IMR-90 (cell line): ENCODE data around the gene ADGRG7. TPM values are rescaled to one million over a fixed set of nuclear protein-coding genes. Genes with fewer than 3 reads are reported as not detected.

Experiments used
- ATAC-seq: fragments of 200-7000 bp; cut with Tn5 transposase; 2 replicates; pipeline ENCODE4 v1.9.1; 2020; ENCODE audit warnings: low read depth, mild to moderate bottlenecking, moderate library complexity
- BruUV-seq: library from RNA; stranded (reverse); fragments of 400-500 nt; replicated peaks from 2 replicates; lab custom pipeline; 2021; lab: Mats Ljungman, UMichigan
- CTCF ChIA-PET: fragments of 300-600 bp; formaldehyde crosslinking; extraction: SDS; loops from one replicate; lab custom pipeline; 2021; ENCODE audit warnings: antibody characterized with exemption; lab: Yijun Ruan, JAX
- POLR2A ChIA-PET: fragments of 300-600 bp; sonication (Branson Sonifier 250); formaldehyde crosslinking; loops from one replicate; lab custom pipeline; 2022; ENCODE audit warnings: antibody characterized with exemption; ENCODE audit not compliant: unreplicated experiment; lab: Charles Lee
- DNase-seq: peaks from one replicate; pipeline ENCODE4 v3.0.0; 2013
- H2AFZ ChIP-seq: replicated peaks from 2 replicates; pipeline ENCODE3; 2013; ENCODE audit warnings: low read length, mild to moderate bottlenecking; ENCODE audit not compliant: poor library complexity
- H2AK5ac ChIP-seq: 2 replicates; pipeline ENCODE4 v1.6.1; 2013; ENCODE audit warnings: low read depth, low read length, inconsistent platforms
- H2AK9ac ChIP-seq: replicated peaks from 2 replicates; pipeline ENCODE3; 2013; ENCODE audit warnings: mild to moderate bottlenecking, low read depth, low read length, moderate library complexity; ENCODE audit not compliant: poor library complexity
- H2BK120ac ChIP-seq: 2 replicates; pipeline ENCODE4 v1.6.1; 2013; ENCODE audit warnings: low read depth, low read length, inconsistent platforms
- H2BK15ac ChIP-seq: 3 replicates; pipeline ENCODE4 v1.6.1; 2013; ENCODE audit warnings: low read depth, low read length, inconsistent platforms
- H2BK20ac ChIP-seq: 2 replicates; pipeline ENCODE4 v1.6.1; 2013; ENCODE audit warnings: low read depth, mild to moderate bottlenecking, inconsistent platforms, low read length, moderate library complexity
- H2BK5ac ChIP-seq: 2 replicates; pipeline ENCODE4 v1.6.1; 2013; ENCODE audit warnings: mild to moderate bottlenecking, low read depth, low read length, inconsistent platforms; ENCODE audit not compliant: poor library complexity, severe bottlenecking
- H3K14ac ChIP-seq: replicated peaks from 2 replicates; pipeline ENCODE4 v1.6.1; 2013; ENCODE audit warnings: low read depth, low read length, inconsistent platforms
- H3K18ac ChIP-seq: 2 replicates; pipeline ENCODE4 v1.6.1; 2013; ENCODE audit warnings: low read depth, low read length, control low read depth
- H3K23ac ChIP-seq: 2 replicates; pipeline ENCODE4 v1.6.1; 2013; ENCODE audit warnings: low read depth, low read length, inconsistent platforms
- H3K27ac ChIP-seq: 2 replicates; pipeline ENCODE4 v1.5.1; 2013; ENCODE audit warnings: mild to moderate bottlenecking, control low read depth, low read length; ENCODE audit not compliant: insufficient read depth
- H3K27me3 ChIP-seq: 2 replicates; pipeline ENCODE4 v1.6.1; 2013; ENCODE audit warnings: low read length; ENCODE audit not compliant: control insufficient read depth, insufficient read depth
- H3K36me3 ChIP-seq: 2 replicates; pipeline ENCODE4 v1.6.1; 2013; ENCODE audit warnings: low read length, mixed read lengths; ENCODE audit not compliant: control insufficient read depth, insufficient read depth
- H3K4ac ChIP-seq: 2 replicates; pipeline ENCODE4 v1.6.1; 2013; ENCODE audit warnings: low read depth, low read length, inconsistent platforms
- H3K4me1 ChIP-seq: 2 replicates; pipeline ENCODE4 v1.6.1; 2013; ENCODE audit warnings: low read length, mixed read lengths; ENCODE audit not compliant: control insufficient read depth, insufficient read depth
- H3K4me2 ChIP-seq: 2 replicates; pipeline ENCODE4 v1.6.1; 2013; ENCODE audit warnings: low read depth, mild to moderate bottlenecking, control low read depth, low read length, moderate library complexity
- H3K4me3 ChIP-seq: 2 replicates; pipeline ENCODE4 v1.5.1; 2013; ENCODE audit warnings: low read depth, mild to moderate bottlenecking, control low read depth, low read length, moderate library complexity; ENCODE audit not compliant: insufficient read depth
- H3K56ac ChIP-seq: 2 replicates; pipeline ENCODE4 v1.6.1; 2013; ENCODE audit warnings: low read length, inconsistent platforms; ENCODE audit not compliant: insufficient read depth; ENCODE audit errors: extremely low read depth
- H3K79me1 ChIP-seq, 2 experiments: 2 replicates each; pipeline ENCODE4 v1.6.1; 2013; ENCODE audit warnings: low read length in 2 of 2, inconsistent platforms in 1 of 2, low read depth in 1 of 2
- H3K9ac ChIP-seq: 2 replicates; pipeline ENCODE4 v1.6.1; 2013; ENCODE audit warnings: low read depth, low read length, control low read depth
- H3K9me1 ChIP-seq: 2 replicates; pipeline ENCODE4 v1.6.1; 2013; ENCODE audit warnings: low read length, inconsistent platforms; ENCODE audit not compliant: insufficient read depth
- H3K9me3 ChIP-seq: 2 replicates; pipeline ENCODE4 v1.6.1; 2013; ENCODE audit warnings: low read length; ENCODE audit not compliant: control insufficient read depth, insufficient read depth
- H4K20me1 ChIP-seq: 2 replicates; pipeline ENCODE4 v1.6.1; 2013; ENCODE audit warnings: low read length, inconsistent platforms; ENCODE audit not compliant: insufficient read depth
- H4K5ac ChIP-seq: 2 replicates; pipeline ENCODE4 v1.6.1; 2013; ENCODE audit warnings: mild to moderate bottlenecking, low read depth, low read length, control low read depth
- H4K8ac ChIP-seq, 2 experiments: 2 replicates each; pipeline ENCODE4 v1.6.1; 2013; ENCODE audit warnings: low read depth in 2 of 2, low read length in 2 of 2, control low read depth in 1 of 2, inconsistent platforms in 1 of 2
- H4K91ac ChIP-seq: 2 replicates; pipeline ENCODE4 v1.6.1; 2013; ENCODE audit warnings: low read depth, low read length, inconsistent platforms; ENCODE audit not compliant: insufficient read depth
- MAZ ChIP-seq: IDR thresholded peaks from 2 replicates; pipeline ENCODE4 v1.6.1; 2012; ENCODE audit warnings: low read depth, mild to moderate bottlenecking, low read length, improper control_type of control experiment, moderate library complexity, borderline replicate concordance
- MXI1 ChIP-seq: IDR thresholded peaks from 2 replicates; pipeline ENCODE4 v1.6.1; 2012; ENCODE audit warnings: low read depth, mild to moderate bottlenecking, low read length, moderate library complexity, borderline replicate concordance
- NFE2L2 ChIP-seq: fragments of 150-350 bp; IDR thresholded peaks from 2 replicates; pipeline ENCODE4 v1.6.1; 2016; ENCODE audit warnings: low read depth, mild to moderate bottlenecking, low read length
- POLR2A ChIP-seq: IDR thresholded peaks from 2 replicates; pipeline ENCODE4 v1.6.1; 2012; ENCODE audit warnings: mild to moderate bottlenecking, low read depth, low read length
- RFX5 ChIP-seq: IDR thresholded peaks from 2 replicates; pipeline ENCODE4 v1.8.0; 2012; ENCODE audit warnings: low read depth, mild to moderate bottlenecking, low read length, moderate library complexity
- WGBS, 2 experiments: methylation state at CpG; one replicate each; pipeline versions ENCODE4 v1.1.5 to v1.1.7; 2013; ENCODE audit warnings: missing lambda C conversion rate in 2 of 2; ENCODE audit not compliant: insufficient read length in 1 of 2; ENCODE audit errors: extremely low coverage in 2 of 2; 5-methylcytosine and 5-hydroxymethylcytosine counted together
- dilution Hi-C: fragments of 300-500 bp; cut with HindIII; formaldehyde crosslinking; loops from one replicate; pipeline ENCODE4 v1.14.3; 2018; ENCODE audit warnings: low sequenced_read_pairs; ENCODE audit not compliant: unreplicated experiment
- in situ Hi-C: fragments of 300-500 bp; cut with MboI; formaldehyde crosslinking; loops from 3 replicates; pipeline ENCODE4 v1.14.3; 2019; ENCODE audit warnings: low sequenced_read_pairs, inconsistent platforms, mixed read lengths
- intact Hi-C: fragments of 100-400 bp; cut with micrococcal nuclease; formaldehyde crosslinking; loops from 2 replicates; pipeline ENCODE4 v1.10.0; 2022
- polyA plus RNA-seq, 3 experiments: library from polyadenylated mRNA; depleted of rRNA; stranded (reverse); fragments of >200 nt; gene quantifications; 2 replicates each; pipeline ENCODE4 v1.2.3, GENCODE V29; 2012; ENCODE audit warnings: low replicate concordance in 1 of 3
- total RNA-seq: library from RNA; depleted of rRNA; stranded (reverse); fragments of >200 nt; gene quantifications from 2 replicates; pipeline ENCODE4 v1.2.3, GENCODE V29; 2012
- TF ChIP-seq, protein P1 (sequence below): fragments of 150-350 bp; IDR thresholded peaks from 2 replicates; pipeline ENCODE4 v1.6.1; 2016; ENCODE audit warnings: low read depth, mild to moderate bottlenecking, low read length, moderate library complexity, borderline replicate concordance

Gene ADGRG7
- total and polyA plus RNA-seq, 2 of the 4 experiments (the other 2 are of a cell fraction) = not detected

DNA sequence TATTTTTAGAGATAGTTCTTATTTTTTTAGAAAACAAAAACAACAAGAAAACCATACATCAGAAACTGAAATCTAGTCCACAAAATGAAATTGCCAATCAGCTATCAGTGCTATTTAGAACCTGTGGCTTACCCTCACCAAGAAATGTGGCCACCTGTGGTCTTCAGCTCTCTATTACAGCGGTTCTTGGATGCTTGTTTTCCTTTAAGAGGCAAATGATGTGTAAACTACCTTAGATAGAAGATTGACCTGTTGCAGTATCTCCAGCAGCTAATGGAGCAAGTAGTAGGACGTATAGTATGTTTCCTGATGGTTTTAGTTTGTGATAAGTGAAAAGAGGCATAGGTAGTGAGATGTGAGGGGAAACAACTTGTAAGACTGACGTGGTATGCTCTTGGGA lies 121.1 kb downstream of the ADGRG7 start:
- Histone ChIP-seq H3K36me3 (peaks cover 25% of the 10 kb centered on the region), H3K56ac (no peak overlapping the region), H3K9me3 (no peaks in the 10 kb centered on the region), H2BK120ac (no peak overlapping the region), H3K18ac (no peak overlapping the region), H3K9me1 (peaks cover 8% of the 10 kb centered on the region), H3K79me1 (peaks cover 15 to 45% of the 10 kb centered on the region in 2 experiments; a peak in 3 of 4 replicates), H4K8ac (no peak overlapping the region), H3K27me3 (no peaks in the 10 kb centered on the region), H3K4me3 (no peak overlapping the region), H3K9ac (no peak overlapping the region), H3K14ac (no peak overlapping the region), H2BK15ac (no peak overlapping the region), H3K4me2 (no peak overlapping the region), H2AK5ac (no peak overlapping the region), H3K4me1 (peaks cover 6% of the 10 kb centered on the region; the same call in 1 of the 2 replicates), H3K27ac (no peak overlapping the region), H4K91ac (no peak overlapping the region), H2AK9ac (no peak overlapping the region), H4K5ac (no peak overlapping the region), H2AFZ (no peak overlapping the region), H4K20me1 (peaks cover 53% of the 10 kb centered on the region), H2BK5ac (no peak overlapping the region), H3K23ac (no peak overlapping the region; the same call in 1 of the 2 replicates), H2BK20ac (no peak overlapping the region), H3K4ac (no peak overlapping the region)
- intact Hi-C loops = loop anchor here (10.0 kb wide), 1 partner anchor 266 kb away; no protein-coding TSS in a partner anchor
- DNase-seq = no peak
- in situ Hi-C loops = loop anchor here (10.0 to 25.0 kb wide), 2 partner anchors 474 to 893 kb away; no protein-coding TSS in a partner anchor
- BruUV-seq = no TSS peak
- 83% methylated on average over 1 of the region's 3 CpGs; no CpG with 5 or more reads in 1 of the 2 experiments for WGBS, 2 experiments
- TF ChIP-seq NFE2L2 = no peak
- TF ChIP-seq RFX5 = no peak
- TF ChIP-seq MAZ = no peak
- no peak for TF ChIP-seq POLR2A
- TF ChIP-seq MXI1 = no peak
- TF ChIP-seq, protein P1, sequence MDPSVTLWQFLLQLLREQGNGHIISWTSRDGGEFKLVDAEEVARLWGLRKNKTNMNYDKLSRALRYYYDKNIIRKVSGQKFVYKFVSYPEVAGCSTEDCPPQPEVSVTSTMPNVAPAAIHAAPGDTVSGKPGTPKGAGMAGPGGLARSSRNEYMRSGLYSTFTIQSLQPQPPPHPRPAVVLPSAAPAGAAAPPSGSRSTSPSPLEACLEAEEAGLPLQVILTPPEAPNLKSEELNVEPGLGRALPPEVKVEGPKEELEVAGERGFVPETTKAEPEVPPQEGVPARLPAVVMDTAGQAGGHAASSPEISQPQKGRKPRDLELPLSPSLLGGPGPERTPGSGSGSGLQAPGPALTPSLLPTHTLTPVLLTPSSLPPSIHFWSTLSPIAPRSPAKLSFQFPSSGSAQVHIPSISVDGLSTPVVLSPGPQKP = no peak
- dilution Hi-C loops = no loop called here
- ChIA-PET POLR2A (no interaction called here), CTCF (no interaction called here)
- ATAC-seq = no peak
